ENCODE measurements around the gene OLAH. TPM values are rescaled to one million over a fixed set of nuclear protein-coding genes. Genes with fewer than 3 reads are reported as not detected.
"Not testable (repeated sequence)": the region's sequence is repeated elsewhere in the genome, so short reads cannot be mapped to it uniquely, and the experiment has no call there.

The OLAH gene
- total RNA-seq (1 to 10 TPM in 1 of 2 donors, not detected in 1; 4.6 TPM), polyA plus RNA-seq (10 to 100 TPM in 1 of 2 donors, under 1 TPM in 1; 0.49 to 20.6 TPM)
- long read RNA-seq, donor 1 = 0 reads
- long read RNA-seq, donor 2 = 0 reads
- long read RNA-seq, donor 3 = 0 reads
- long read RNA-seq, donor 4 = 0 reads
- long read RNA-seq, donor 5 = 0 reads

DNA sequence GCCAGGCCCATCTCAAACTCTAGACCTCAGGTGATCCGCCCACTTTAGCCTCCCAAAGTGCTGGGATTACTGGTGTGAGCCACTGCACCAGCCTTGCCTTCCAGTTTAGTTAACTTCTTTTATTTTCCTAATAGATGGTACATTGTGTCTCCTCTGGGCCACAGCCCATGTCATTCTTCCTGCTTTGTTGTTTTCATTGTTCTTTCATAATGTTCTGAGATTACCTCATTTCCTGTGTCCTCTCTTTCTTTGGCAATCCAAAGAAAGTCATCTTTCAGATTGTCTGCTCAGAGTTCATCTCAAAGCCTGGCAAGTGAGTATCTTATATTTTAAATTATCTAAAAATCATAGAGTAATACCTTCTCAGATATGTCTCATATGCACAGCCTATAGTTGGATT lies at the start of gene OLAH:
OLAH (plus strand) TSS at position 270 of the 400 bp plus-strand sequence. CDS start 3,346 bp downstream, outside the sequence.
- Histone ChIP-seq H3K27me3 (ENCODE audit: control insufficient read depth in 3 of 3, insufficient read depth in 3 of 3, low read length in 2 of 3) (peaks cover 0 to 3% (median 0%) of the 10 kb centered on the region in 3 donors), H3K27ac (ENCODE audit: low read depth in 1 of 2, low read length in 1 of 2) (no peak within 1 kb of the TSS), H3K9me3 (ENCODE audit: control insufficient read depth in 4 of 4, insufficient read depth in 3 of 4, low read length in 3 of 4) (no peaks in the 10 kb centered on the region), H3K4me3 (no peak within 1 kb of the TSS), H3K36me3 (ENCODE audit: control insufficient read depth in 4 of 4, insufficient read depth in 4 of 4, low read length in 4 of 4) (no peaks in the 10 kb centered on the region), H3K9ac (ENCODE audit: insufficient read depth in 1 of 2, low read length in 2 of 2) (no peak within 1 kb of the TSS), H3K4me1 (ENCODE audit: control insufficient read depth in 5 of 5, insufficient read depth in 5 of 5, low read length in 5 of 5) (peaks cover 0 to 8% (median 0%) of the 10 kb centered on the region in 5 donors)
- no peak for DNase-seq
- TF ChIP-seq, protein P1, sequence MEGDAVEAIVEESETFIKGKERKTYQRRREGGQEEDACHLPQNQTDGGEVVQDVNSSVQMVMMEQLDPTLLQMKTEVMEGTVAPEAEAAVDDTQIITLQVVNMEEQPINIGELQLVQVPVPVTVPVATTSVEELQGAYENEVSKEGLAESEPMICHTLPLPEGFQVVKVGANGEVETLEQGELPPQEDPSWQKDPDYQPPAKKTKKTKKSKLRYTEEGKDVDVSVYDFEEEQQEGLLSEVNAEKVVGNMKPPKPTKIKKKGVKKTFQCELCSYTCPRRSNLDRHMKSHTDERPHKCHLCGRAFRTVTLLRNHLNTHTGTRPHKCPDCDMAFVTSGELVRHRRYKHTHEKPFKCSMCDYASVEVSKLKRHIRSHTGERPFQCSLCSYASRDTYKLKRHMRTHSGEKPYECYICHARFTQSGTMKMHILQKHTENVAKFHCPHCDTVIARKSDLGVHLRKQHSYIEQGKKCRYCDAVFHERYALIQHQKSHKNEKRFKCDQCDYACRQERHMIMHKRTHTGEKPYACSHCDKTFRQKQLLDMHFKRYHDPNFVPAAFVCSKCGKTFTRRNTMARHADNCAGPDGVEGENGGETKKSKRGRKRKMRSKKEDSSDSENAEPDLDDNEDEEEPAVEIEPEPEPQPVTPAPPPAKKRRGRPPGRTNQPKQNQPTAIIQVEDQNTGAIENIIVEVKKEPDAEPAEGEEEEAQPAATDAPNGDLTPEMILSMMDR (IDR thresholded peaks at IDR 0.05; ENCODE audit: control extremely low read depth, extremely low read depth) = no peak
- WGBS, 2 donors = 95 to 100% methylated on average over 1 of the region's 1 CpG
- ATAC-seq (ENCODE audit: insufficient read depth, low FRiP score) = no peak

GRCh38 chr10:14995964-14996565 lies 47.7 kb upstream of the OLAH start:
- Histone ChIP-seq H3K9ac (ENCODE audit: insufficient read depth in 1 of 2, low read length in 2 of 2) (no peak overlapping the region), H3K27me3 (ENCODE audit: control insufficient read depth in 3 of 3, insufficient read depth in 3 of 3, low read length in 2 of 3) (no peaks in the 10 kb centered on the region), H3K36me3 (ENCODE audit: control insufficient read depth in 4 of 4, insufficient read depth in 4 of 4, low read length in 4 of 4) (no peaks in the 10 kb centered on the region), H3K9me3 (ENCODE audit: control insufficient read depth in 4 of 4, insufficient read depth in 3 of 4, low read length in 3 of 4) (no peaks in the 10 kb centered on the region), H3K27ac (ENCODE audit: low read depth in 1 of 2, low read length in 1 of 2) (no peak overlapping the region), H3K4me1 (ENCODE audit: control insufficient read depth in 5 of 5, insufficient read depth in 5 of 5, low read length in 5 of 5) (no peaks in the 10 kb centered on the region), H3K4me3 (no peak overlapping the region)
- TF ChIP-seq, protein P1 (IDR thresholded peaks at IDR 0.05; ENCODE audit: control extremely low read depth, extremely low read depth) = no peak
- ATAC-seq (ENCODE audit: insufficient read depth, low FRiP score) (no peak), DNase-seq (peak in 2 of 3 donors; percentile 34 to 41)
- WGBS, 2 donors = 62 to 81% methylated on average over 50 of the region's 50 CpGs

GRCh38 chr10:15013530-15013929 lies 30.2 kb upstream of the OLAH start:
- H3K9me3 ChIP-seq (ENCODE audit: control insufficient read depth in 4 of 4, insufficient read depth in 3 of 4, low read length in 3 of 4); H3K27ac ChIP-seq (ENCODE audit: low read depth in 1 of 2, low read length in 1 of 2); H3K27me3 ChIP-seq (ENCODE audit: control insufficient read depth in 3 of 3, insufficient read depth in 3 of 3, low read length in 2 of 3); ATAC-seq (ENCODE audit: insufficient read depth, low FRiP score); H3K4me3 ChIP-seq; H3K36me3 ChIP-seq (ENCODE audit: control insufficient read depth in 4 of 4, insufficient read depth in 4 of 4, low read length in 4 of 4); H3K4me1 ChIP-seq (ENCODE audit: control insufficient read depth in 5 of 5, insufficient read depth in 5 of 5, low read length in 5 of 5); H3K9ac ChIP-seq (ENCODE audit: insufficient read depth in 1 of 2, low read length in 2 of 2): not testable (repeated sequence)
- peak; percentile 14 to 55 (median 27) for DNase-seq
- 60 to 67% methylated on average over 5 of the region's 5 CpGs for WGBS, 2 donors

DNA sequence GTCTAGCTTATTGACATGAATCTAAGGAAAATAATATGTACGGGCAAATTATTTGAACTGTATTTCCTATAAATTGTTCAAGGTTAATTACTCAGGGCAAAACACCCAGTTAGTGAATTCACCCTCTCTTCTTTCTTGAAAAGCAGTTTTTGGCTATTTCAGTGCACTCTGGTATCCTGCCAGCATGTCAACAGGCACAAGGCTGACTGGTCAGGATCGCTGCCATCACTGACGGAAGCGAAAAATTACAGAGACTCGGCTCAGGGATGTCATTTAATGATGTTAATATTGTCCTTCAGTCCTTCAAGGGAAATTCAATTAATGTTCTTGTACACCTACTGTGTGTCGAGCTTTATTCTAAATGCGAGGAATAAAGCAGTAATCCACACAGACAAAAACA lies 28.3 kb upstream of the OLAH start:
- no peak overlapping the region for H3K27ac ChIP-seq (ENCODE audit: low read depth in 1 of 2, low read length in 1 of 2)
- no peaks in the 10 kb centered on the region for H3K36me3 ChIP-seq (ENCODE audit: control insufficient read depth in 4 of 4, insufficient read depth in 4 of 4, low read length in 4 of 4)
- no peaks in the 10 kb centered on the region for H3K4me1 ChIP-seq (ENCODE audit: control insufficient read depth in 5 of 5, insufficient read depth in 5 of 5, low read length in 5 of 5)
- H3K9me3 ChIP-seq (ENCODE audit: control insufficient read depth in 4 of 4, insufficient read depth in 3 of 4, low read length in 3 of 4) = no peaks in the 10 kb centered on the region
- ATAC-seq (ENCODE audit: insufficient read depth, low FRiP score) (no peak), DNase-seq (peak in 1 of 3 donors; percentile 31)
- no peak overlapping the region for H3K4me3 ChIP-seq
- no peak overlapping the region for H3K9ac ChIP-seq (ENCODE audit: insufficient read depth in 1 of 2, low read length in 2 of 2)
- 76 to 91% methylated on average over 7 of the region's 7 CpGs for WGBS, 2 donors
- peaks cover 0 to 3% (median 0%) of the 10 kb centered on the region in 3 donors for H3K27me3 ChIP-seq (ENCODE audit: control insufficient read depth in 3 of 3, insufficient read depth in 3 of 3, low read length in 2 of 3)
- TF ChIP-seq, protein P1 (IDR thresholded peaks at IDR 0.05; ENCODE audit: control extremely low read depth, extremely low read depth) = no peak

DNA sequence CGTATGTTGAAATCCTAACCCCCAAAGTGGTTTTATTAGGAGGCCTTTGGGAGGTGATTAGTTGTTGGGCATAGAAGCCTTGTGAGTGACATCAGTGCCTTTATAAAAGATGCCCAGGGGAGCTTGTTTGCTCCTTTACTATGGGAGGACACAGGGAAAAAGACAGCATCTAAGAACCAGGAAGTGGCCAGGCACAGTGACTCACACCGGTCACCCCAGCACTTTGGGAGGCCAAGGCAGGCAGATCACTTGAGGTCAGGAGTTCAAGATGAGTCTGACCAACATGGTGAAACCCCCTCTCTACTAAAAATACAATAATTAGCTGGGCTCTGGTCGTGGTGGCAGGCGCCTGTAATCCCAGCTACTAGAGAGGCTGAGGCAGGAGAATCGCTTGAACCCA lies 22.8 kb upstream of the OLAH start:
- H3K9me3 ChIP-seq (ENCODE audit: control insufficient read depth in 4 of 4, insufficient read depth in 3 of 4, low read length in 3 of 4); H3K4me3 ChIP-seq; H3K36me3 ChIP-seq (ENCODE audit: control insufficient read depth in 4 of 4, insufficient read depth in 4 of 4, low read length in 4 of 4); H3K27me3 ChIP-seq (ENCODE audit: control insufficient read depth in 3 of 3, insufficient read depth in 3 of 3, low read length in 2 of 3); DNase-seq; H3K27ac ChIP-seq (ENCODE audit: low read depth in 1 of 2, low read length in 1 of 2); ATAC-seq (ENCODE audit: insufficient read depth, low FRiP score); H3K9ac ChIP-seq (ENCODE audit: insufficient read depth in 1 of 2, low read length in 2 of 2); H3K4me1 ChIP-seq (ENCODE audit: control insufficient read depth in 5 of 5, insufficient read depth in 5 of 5, low read length in 5 of 5): not testable (repeated sequence)
- WGBS, 2 donors = 68 to 70% methylated on average over 4 of the region's 5 CpGs

- H3K27ac ChIP-seq (ENCODE audit: low read depth in 1 of 2, low read length in 1 of 2); H3K36me3 ChIP-seq (ENCODE audit: control insufficient read depth in 4 of 4, insufficient read depth in 4 of 4, low read length in 4 of 4); DNase-seq; H3K9ac ChIP-seq (ENCODE audit: insufficient read depth in 1 of 2, low read length in 2 of 2); ATAC-seq (ENCODE audit: insufficient read depth, low FRiP score); H3K4me3 ChIP-seq; H3K27me3 ChIP-seq (ENCODE audit: control insufficient read depth in 3 of 3, insufficient read depth in 3 of 3, low read length in 2 of 3); H3K9me3 ChIP-seq (ENCODE audit: control insufficient read depth in 4 of 4, insufficient read depth in 3 of 4, low read length in 3 of 4); H3K4me1 ChIP-seq (ENCODE audit: control insufficient read depth in 5 of 5, insufficient read depth in 5 of 5, low read length in 5 of 5): not testable (repeated sequence)
- 90% methylated on average over 6 of the region's 6 CpGs for WGBS, 2 donors
These were observed 20.7 kb upstream of the OLAH start for GRCh38 chr10:15023079-15023478.
